ENCODE data around the gene SCAMP2. TPM values are rescaled to one million over a fixed set of nuclear protein-coding genes. Genes with fewer than 3 reads are reported as not detected.

SCAMP2 gene
- total RNA-seq, 1 experiment from 2014 or later = 55.8 TPM

- no peak for TF ChIP-seq SRF (IDR thresholded peaks at IDR 0.05; ENCODE audit: low read depth)
- TF ChIP-seq POLR2AphosphoS5 (IDR thresholded peaks at IDR 0.05; ENCODE audit: low read depth, low read length) = peak; percentile 78
- peak; percentile 96 for TF ChIP-seq MAX (IDR thresholded peaks at IDR 0.05)
- TF ChIP-seq YY1 (IDR thresholded peaks at IDR 0.05; ENCODE audit: extremely low read depth, insufficient replicate concordance, low read depth, low read length) = peak; percentile 26
- peak; percentile 55 for TF ChIP-seq POLR2A (IDR thresholded peaks at IDR 0.05; ENCODE audit: borderline replicate concordance, extremely low read depth, insufficient read depth, insufficient read length)
Measured at GRCh38 chr15:74842581-74843444, 30.4 kb downstream of the SCAMP2 start, which contains the start of gene ULK3 (continued).

GRCh38 chr15:74841891-74842373 is 31.2 kb downstream of the SCAMP2 start:
- no peaks in the 10 kb centered on the region for H3K9me2 ChIP-seq (ENCODE audit: insufficient read depth)
- ATAC-seq (no peak), DNase-seq (ENCODE audit: low read depth, low spot score) (no peak)
- peaks cover 6% of the 10 kb centered on the region; the same call in 1 of the 2 replicates for H3K79me2 ChIP-seq (ENCODE audit: insufficient read depth, low read length)
- ChIA-PET POLR2A (no interaction called here), CTCF (interaction anchor here (0.6 to 1.9 kb wide), 5 partner anchors 17 to 204 kb away, joined by 3 to 8 read pairs (median 4); no protein-coding TSS in a partner anchor), RAD21 (ENCODE audit: low non-redundant PET in 1 of 2, low total read pairs in 2 of 2, uncharacterized antibody in 2 of 2, unreplicated experiment in 2 of 2) (interaction anchor here (1.0 to 1.6 kb wide), 2 partner anchors 60 to 73 kb away, joined by 3 to 4 read pairs; no protein-coding TSS in a partner anchor)
- H3K9ac ChIP-seq (ENCODE audit: low read length) = peak overlapping the region; percentile 88
- H3K4me3 ChIP-seq (replicated peaks in 1 of 2; ENCODE audit: low read depth in 1 of 2, low read length in 2 of 2) = peak overlapping the region; percentile 53 to 78
- no peaks in the 10 kb centered on the region for H4K20me1 ChIP-seq (ENCODE audit: insufficient read depth)
- H2AFZ ChIP-seq (ENCODE audit: low read depth, low read length, poor library complexity, severe bottlenecking) = no peak overlapping the region
- no peak for TF ChIP-seq CBX3 (IDR thresholded peaks at IDR 0.05; ENCODE audit: low read depth)
- TF ChIP-seq SIN3A (IDR thresholded peaks at IDR 0.05; ENCODE audit: low read depth) = no peak
- no peak for TF ChIP-seq ZNF274 (IDR thresholded peaks at IDR 0.05; ENCODE audit: low read depth, low read length)
- TF ChIP-seq EGR1 (IDR thresholded peaks at IDR 0.05; ENCODE audit: low read depth) = no peak
- no peak for TF ChIP-seq SP1 (IDR thresholded peaks at IDR 0.05; ENCODE audit: low read depth)
- H3K9me3 ChIP-seq (ENCODE audit: control insufficient read depth in 1 of 2, insufficient read depth in 1 of 2, low read depth in 1 of 2, low read length in 2 of 2) = no peaks in the 10 kb centered on the region
- peak overlapping the region; percentile 93 for H3K27ac ChIP-seq (ENCODE audit: low read depth, low read length)
- BruUV-seq (replicated peaks) = TSS peak; percentile 33
- intact Hi-C loops (cut with micrococcal nuclease) = loop anchor here (2.0 kb wide), 1 partner anchor 31 kb away; the partner anchor contains the start of gene SCAMP2
- no peaks in the 10 kb centered on the region for H3K27me3 ChIP-seq (ENCODE audit: insufficient read depth, low read length)
- H3K4me1 ChIP-seq (ENCODE audit: control insufficient read depth in 1 of 2, insufficient read depth in 2 of 2, low read length in 2 of 2) = peaks cover 9 to 21% of the 10 kb centered on the region in 2 experiments; a peak in 3 of 4 replicates
- peak overlapping the region; percentile 90 for H3K4me2 ChIP-seq (ENCODE audit: low read length)
- H3K36me3 ChIP-seq (ENCODE audit: control insufficient read depth in 1 of 2, insufficient read depth in 2 of 2, low read length in 2 of 2) = peaks cover 6 to 12% of the 10 kb centered on the region in 2 experiments; a peak in 2 of 4 replicates

Measured in HCT116 (cell line).